ENCODE measurements around the gene TLE4.
A peak's percentile ranks its signal among the peaks of the same experiment; 100 is the strongest.
"Not testable (repeated sequence)": the region's sequence is repeated elsewhere in the genome, so short reads cannot be mapped to it uniquely, and the experiment has no call there.

TLE4 gene

DNA sequence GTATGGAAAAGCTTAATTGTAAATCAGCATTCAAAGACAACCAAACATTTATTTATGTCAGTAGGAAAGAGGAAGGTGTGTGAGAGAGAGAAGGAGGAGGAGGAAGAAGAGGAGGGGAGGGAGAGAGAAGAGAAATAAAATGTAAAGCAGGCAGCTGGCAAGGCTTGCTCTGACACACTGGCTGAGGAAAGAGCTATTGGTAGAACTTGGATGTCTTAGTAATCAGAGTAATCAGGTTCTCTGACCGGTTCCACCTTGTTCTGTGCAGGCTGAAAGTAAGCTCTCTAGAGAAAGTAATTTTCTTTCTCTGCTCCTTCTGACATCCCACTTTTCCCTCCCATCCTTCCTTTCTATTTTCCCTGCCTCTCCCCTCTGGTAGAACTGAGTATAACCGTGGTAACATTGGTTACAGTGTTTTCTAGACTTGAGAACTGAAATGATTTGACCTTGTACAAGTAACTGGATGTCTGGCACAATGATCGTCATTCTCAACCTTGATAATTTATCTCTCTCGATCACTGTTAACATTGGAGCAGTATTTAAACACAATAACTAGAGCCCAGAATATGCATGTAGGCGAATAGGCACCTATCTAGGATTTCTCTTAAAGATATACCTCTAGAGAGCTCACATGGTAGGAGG lies 33.3 kb downstream of the TLE4 start:
- no peak for DNase-seq

GRCh38 chr9:79606529-79606928 lies 34.8 kb downstream of the TLE4 start:
- DNase-seq: not testable (repeated sequence)

GRCh38 chr9:79609468-79610018 lies 37.8 kb downstream of the TLE4 start:
- no peak for DNase-seq

GRCh38 chr9:79610019-79610631 lies 38.4 kb downstream of the TLE4 start:
- DNase-seq: no peak

DNA sequence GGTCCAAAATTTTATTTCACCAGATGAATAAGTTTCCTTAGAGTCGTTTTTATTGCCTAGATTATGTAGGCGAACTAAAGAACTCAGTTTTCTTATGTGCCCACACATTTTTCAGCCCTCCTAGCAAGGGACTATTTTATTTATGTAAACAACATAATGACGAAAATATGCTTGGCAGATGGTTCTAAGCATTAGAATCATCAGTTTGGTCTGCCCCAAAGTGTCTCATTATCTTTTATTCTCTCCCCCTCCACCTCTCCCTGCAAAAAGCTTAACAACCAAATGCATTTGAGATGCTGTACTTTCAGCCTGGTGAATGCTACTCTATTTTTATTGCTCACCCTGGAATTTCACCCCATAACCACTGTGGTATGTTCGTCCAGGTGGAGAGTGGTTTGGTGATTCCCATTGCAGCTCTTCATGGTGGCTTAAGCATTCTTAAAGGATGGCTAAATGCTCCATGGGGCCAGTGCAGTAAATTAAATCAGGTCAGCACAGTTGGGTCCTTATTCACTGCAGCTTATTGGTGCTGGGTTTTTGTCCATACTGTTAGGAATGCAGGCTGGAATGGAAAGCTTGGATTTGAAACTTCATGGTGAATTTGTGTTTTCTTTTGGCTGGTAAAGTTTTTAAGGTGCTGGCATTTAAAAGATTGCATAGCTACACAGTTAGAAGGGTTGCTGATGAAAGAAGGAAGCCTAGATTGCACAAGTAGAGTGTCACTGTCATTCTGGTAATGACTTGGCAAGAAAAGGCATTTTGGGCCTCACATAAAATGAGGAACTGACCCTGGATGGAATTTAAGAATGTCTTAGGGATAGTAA lies 39.2 kb downstream of the TLE4 start:
- no peak for DNase-seq

DNA sequence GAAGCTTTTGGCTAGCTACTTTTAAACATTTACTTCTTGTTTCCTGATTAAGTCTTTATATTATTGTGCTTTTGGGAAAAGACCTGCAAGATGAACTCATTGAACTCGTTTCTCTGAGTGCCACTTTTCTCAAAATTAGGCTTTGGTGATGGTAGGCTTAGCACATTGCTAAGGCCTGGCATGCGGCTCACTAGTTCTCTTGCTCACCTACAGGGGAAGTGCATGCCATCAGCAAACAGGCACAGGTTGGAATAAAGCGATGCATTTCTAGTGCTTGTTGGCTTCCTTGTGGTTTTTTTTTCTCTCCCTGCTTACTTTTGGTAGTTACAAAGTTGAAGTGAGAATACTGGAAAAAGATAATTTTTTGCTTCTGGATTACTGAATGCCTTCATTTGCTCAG lies 41.4 kb downstream of the TLE4 start:
- DNase-seq: no peak

- no peak for DNase-seq
Measured at GRCh38 chr9:79615038-79615437, 43.3 kb downstream of the TLE4 start.

DNA sequence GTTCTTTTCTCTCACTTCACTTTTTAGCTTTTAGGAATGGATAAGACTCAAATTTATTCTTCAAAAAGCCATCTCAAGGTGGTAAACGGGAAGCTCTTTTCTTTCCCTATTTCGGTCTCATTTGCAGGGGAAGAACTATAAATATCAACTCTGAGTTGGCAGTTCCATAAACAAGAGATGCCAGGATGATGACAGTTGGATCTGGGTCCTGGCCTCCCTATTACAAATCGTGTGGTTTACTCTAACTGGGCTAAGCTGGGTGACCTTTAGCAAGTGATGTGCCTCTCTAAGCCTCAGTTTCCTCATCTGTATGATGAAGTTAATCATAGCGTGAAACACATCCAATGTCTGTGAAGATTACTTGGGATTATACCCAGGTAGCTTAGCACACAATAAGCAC lies 44.2 kb downstream of the TLE4 start:
- DNase-seq: no peak

DNA sequence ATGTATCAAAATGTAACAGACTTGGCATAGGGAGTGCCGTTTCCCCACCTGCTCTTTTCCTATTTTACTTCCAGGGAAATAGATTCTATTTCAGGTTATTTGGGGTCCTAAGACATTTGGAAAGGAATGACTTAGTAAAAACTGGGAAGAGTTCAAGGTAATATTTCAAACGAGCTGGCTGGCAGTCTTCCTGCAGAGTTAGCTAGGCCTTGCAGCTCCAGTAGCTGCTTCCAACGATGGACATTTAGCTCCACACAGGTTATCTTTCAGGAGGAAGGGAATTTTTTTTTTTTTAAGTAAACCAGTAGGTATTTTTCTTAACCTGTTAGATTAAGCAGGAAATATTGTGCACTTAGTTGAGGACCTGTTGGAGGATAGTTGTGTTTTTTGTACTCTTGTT lies 45.2 kb downstream of the TLE4 start:
- DNase-seq: no peak

- no peak for DNase-seq
Measured at GRCh38 chr9:79617395-79617794, 45.6 kb downstream of the TLE4 start.

- DNase-seq: no peak
Measured at GRCh38 chr9:79619930-79620329, 48.2 kb downstream of the TLE4 start.

DNA sequence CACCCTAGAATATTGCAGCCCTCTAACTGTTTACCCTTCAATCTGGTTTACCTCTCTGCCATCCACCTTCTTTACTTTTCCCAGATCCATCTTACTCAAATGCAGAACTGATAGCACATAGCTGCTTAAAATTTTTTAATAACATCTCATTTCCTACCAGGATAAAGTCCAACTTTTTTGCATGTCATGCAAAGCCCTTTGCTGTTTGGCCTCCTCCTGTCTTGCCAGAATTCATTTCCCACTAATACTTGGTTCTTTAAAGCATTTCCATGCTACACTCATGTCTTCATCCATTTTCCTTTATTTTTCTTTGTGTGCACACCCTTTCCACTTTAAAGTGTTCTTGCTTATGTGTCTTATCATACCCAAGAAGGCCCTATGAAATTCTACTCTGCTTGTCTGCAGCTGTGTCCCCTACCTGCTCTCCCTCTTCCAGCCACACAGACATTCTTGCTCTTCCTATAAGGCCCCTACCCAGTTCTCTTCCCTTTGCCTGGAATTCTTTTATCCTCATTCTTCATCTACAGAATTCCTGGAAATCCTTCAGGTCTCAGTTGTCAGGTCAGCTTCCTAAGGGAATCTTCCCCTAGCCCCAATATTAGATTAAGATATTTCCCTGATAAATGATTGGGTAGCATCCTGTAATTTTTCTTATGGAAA lies 50.3 kb downstream of the TLE4 start:
- no peak for DNase-seq

DNA sequence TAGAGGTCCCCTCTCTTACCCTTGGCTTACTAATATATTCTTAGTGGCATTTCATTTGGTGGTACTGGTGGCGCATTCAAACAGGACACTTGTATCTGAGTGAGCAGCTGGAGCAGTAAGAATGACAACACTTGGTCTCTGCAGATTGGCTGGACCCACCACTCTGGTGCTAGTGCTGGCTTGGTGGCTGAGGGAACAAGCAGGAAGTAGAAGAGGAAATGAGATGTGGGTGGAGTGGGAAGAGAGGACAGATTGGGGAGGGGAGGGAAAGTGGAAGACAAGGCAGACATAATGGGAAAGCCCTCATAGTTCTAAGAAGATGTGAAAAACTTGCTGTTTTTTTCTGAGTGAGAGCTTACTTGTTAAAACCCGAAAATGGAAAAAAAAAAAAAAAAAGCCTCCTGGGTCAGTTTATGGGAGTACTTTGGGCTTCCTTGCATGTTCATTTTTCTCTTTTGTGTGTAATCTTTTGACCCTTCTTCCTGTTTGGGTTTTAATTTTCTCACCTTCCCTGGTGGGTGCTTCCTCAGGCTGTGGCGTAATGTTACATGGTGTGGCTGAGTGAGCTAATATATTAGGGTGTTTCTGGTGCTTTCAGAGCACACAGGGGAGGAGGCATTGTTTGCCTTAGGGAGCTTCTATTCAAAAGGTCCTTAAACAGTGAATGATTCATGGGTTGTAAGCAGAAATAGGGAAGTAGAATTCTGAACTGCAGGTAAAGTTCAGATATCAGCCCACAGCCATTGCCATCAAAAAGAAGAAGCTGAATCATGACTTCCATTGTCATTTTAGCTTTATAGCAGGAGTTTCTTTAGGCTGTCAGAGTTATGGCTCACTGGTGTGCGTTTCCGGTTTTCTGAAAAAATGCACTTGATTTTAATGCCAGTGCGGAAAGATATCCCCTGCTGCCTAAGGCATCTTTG lies 52.3 kb downstream of the TLE4 start:
- peak; percentile 33 for DNase-seq

DNA sequence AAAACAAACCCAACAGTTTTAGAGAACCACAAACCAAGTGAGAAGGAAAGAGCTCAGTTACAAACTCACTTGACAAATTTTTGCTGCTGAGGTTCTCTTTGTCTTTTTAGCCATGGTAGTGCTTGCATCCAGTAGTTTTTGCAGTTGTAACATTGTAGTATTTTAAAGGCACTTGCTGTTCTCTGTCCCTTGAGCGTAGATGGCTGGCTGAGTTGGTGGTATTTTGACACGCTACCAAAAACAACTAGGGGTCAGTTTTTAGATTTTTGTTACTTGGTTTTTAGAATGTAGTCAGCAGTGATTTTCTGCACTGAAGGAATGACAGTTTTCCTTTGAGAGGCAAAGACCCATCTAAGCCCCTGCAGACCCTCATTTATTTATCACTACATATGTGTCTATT lies 58.0 kb downstream of the TLE4 start:
- no peak for DNase-seq

GRCh38 chr9:79630521-79631403 lies 59.0 kb downstream of the TLE4 start:
- no peak for DNase-seq

- no peak for DNase-seq
Measured at GRCh38 chr9:79632060-79632459, 60.3 kb downstream of the TLE4 start.

DNA sequence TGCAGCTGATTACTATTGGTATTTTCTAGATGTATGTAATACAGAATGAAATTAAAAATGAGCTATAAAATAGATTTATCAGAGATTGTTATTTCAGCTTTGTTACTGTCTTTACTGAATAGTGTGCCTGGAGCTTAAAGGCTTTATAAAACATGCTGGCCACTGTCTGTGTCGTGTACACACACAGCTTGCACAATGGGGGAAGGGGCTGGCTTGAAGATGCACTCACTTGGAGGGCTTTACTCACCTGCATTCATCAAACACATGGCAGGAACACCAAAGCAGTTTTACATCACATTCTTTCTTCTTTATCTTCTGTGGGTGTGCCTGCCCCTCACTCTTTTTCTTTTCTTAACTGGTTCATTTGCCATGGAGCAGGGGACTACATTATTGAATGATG lies 60.9 kb downstream of the TLE4 start:
- no peak for DNase-seq

- DNase-seq: no peak
Measured at GRCh38 chr9:79633558-79633957, 61.8 kb downstream of the TLE4 start.

GRCh38 chr9:79637177-79637925 lies 65.6 kb downstream of the TLE4 start:
- no peak for DNase-seq

DNA sequence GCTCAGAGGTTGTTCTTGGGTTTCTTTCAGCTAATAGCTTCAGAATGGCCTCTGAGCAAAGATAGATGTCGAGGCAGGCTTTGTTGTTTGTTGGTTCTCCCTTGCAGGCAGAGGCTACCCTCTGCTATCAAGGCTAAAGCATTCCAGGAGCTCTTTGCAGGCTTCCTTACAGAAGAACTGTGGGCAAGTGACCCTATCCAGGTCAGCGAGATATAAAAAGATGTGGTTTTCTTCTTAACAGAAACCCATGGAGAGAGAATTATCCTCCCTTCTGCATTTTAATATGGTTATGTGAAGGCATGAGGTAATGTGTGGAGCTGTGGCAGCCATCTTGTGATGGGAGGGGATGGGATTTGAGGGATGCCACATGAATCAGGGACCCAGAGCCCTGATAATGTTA lies 67.0 kb downstream of the TLE4 start:
- DNase-seq: no peak

Data from stimulated activated CD4-positive, alpha-beta T cell treated with anti-CD3 and anti-CD28 coated beads, Interleukin-4, amount 100 ng/mL, for 24 hours (primary cell).